Measurements from ENCODE around the gene CIART. TPM values are rescaled to one million over a fixed set of nuclear protein-coding genes. Genes with fewer than 3 reads are reported as not detected.

Gene CIART
- total and polyA plus RNA-seq, 2 of the 8 experiments (the other 6 are each of a cell fraction or from before 2014, with no cell fraction given) = 9.6 to 33.3 TPM

GRCh38 chr1:150268705-150269403 is 13.5 kb upstream of the CIART start, which contains the start of gene APH1A (continued):
- TF ChIP-seq, protein P1, sequence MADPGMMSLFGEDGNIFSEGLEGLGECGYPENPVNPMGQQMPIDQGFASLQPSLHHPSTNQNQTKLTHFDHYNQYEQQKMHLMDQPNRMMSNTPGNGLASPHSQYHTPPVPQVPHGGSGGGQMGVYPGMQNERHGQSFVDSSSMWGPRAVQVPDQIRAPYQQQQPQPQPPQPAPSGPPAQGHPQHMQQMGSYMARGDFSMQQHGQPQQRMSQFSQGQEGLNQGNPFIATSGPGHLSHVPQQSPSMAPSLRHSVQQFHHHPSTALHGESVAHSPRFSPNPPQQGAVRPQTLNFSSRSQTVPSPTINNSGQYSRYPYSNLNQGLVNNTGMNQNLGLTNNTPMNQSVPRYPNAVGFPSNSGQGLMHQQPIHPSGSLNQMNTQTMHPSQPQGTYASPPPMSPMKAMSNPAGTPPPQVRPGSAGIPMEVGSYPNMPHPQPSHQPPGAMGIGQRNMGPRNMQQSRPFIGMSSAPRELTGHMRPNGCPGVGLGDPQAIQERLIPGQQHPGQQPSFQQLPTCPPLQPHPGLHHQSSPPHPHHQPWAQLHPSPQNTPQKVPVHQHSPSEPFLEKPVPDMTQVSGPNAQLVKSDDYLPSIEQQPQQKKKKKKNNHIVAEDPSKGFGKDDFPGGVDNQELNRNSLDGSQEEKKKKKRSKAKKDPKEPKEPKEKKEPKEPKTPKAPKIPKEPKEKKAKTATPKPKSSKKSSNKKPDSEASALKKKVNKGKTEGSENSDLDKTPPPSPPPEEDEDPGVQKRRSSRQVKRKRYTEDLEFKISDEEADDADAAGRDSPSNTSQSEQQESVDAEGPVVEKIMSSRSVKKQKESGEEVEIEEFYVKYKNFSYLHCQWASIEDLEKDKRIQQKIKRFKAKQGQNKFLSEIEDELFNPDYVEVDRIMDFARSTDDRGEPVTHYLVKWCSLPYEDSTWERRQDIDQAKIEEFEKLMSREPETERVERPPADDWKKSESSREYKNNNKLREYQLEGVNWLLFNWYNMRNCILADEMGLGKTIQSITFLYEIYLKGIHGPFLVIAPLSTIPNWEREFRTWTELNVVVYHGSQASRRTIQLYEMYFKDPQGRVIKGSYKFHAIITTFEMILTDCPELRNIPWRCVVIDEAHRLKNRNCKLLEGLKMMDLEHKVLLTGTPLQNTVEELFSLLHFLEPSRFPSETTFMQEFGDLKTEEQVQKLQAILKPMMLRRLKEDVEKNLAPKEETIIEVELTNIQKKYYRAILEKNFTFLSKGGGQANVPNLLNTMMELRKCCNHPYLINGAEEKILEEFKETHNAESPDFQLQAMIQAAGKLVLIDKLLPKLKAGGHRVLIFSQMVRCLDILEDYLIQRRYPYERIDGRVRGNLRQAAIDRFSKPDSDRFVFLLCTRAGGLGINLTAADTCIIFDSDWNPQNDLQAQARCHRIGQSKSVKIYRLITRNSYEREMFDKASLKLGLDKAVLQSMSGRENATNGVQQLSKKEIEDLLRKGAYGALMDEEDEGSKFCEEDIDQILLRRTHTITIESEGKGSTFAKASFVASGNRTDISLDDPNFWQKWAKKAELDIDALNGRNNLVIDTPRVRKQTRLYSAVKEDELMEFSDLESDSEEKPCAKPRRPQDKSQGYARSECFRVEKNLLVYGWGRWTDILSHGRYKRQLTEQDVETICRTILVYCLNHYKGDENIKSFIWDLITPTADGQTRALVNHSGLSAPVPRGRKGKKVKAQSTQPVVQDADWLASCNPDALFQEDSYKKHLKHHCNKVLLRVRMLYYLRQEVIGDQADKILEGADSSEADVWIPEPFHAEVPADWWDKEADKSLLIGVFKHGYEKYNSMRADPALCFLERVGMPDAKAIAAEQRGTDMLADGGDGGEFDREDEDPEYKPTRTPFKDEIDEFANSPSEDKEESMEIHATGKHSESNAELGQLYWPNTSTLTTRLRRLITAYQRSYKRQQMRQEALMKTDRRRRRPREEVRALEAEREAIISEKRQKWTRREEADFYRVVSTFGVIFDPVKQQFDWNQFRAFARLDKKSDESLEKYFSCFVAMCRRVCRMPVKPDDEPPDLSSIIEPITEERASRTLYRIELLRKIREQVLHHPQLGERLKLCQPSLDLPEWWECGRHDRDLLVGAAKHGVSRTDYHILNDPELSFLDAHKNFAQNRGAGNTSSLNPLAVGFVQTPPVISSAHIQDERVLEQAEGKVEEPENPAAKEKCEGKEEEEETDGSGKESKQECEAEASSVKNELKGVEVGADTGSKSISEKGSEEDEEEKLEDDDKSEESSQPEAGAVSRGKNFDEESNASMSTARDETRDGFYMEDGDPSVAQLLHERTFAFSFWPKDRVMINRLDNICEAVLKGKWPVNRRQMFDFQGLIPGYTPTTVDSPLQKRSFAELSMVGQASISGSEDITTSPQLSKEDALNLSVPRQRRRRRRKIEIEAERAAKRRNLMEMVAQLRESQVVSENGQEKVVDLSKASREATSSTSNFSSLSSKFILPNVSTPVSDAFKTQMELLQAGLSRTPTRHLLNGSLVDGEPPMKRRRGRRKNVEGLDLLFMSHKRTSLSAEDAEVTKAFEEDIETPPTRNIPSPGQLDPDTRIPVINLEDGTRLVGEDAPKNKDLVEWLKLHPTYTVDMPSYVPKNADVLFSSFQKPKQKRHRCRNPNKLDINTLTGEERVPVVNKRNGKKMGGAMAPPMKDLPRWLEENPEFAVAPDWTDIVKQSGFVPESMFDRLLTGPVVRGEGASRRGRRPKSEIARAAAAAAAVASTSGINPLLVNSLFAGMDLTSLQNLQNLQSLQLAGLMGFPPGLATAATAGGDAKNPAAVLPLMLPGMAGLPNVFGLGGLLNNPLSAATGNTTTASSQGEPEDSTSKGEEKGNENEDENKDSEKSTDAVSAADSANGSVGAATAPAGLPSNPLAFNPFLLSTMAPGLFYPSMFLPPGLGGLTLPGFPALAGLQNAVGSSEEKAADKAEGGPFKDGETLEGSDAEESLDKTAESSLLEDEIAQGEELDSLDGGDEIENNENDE (IDR thresholded peaks at IDR 0.05; ENCODE audit: insufficient replicate concordance, low read length) = peak; percentile 45
- peak; percentile 56 for TF ChIP-seq PHF8 (conservative IDR thresholded peaks at IDR 0.05; ENCODE audit: low read depth, low read length)
- peak; percentile 46; the same call in 1 of the 2 replicates for TF ChIP-seq SRF (IDR thresholded peaks at IDR 0.05; ENCODE audit: low read depth, low read length)
- TF ChIP-seq TCF12 (IDR thresholded peaks at IDR 0.05; ENCODE audit: low read depth, low read length) = 0 out of 2 replicates have a peak, but pooled peaks have one; percentile 29
- TF ChIP-seq FOSL1 (IDR thresholded peaks at IDR 0.05; ENCODE audit: insufficient read depth, low read depth, low read length) = no peak
- no peak for TF ChIP-seq GTF2F1 (IDR thresholded peaks at IDR 0.05; ENCODE audit: borderline replicate concordance, low read depth, low read length)
- peak; percentile 68 for TF ChIP-seq KDM5A (IDR thresholded peaks at IDR 0.05; ENCODE audit: low read length)
- peak in 1 of 2 experiments; percentile 85; a peak in 1 of 4 replicates for TF ChIP-seq HDAC2 (IDR thresholded peaks at IDR 0.05; ENCODE audit: borderline replicate concordance in 1 of 2, low read depth in 2 of 2, low read length in 2 of 2)
- TF ChIP-seq EZH2 (IDR thresholded peaks at IDR 0.05; ENCODE audit: low read depth, low read length, severe bottlenecking) = no peak
